GM12873 (cell line): ENCODE results near the gene ETV3.

Experiments
- CTCF ChIP-seq: IDR thresholded peaks from 2 replicates; pipeline ENCODE4 v1.5.1; 2012; ENCODE audit warnings: low read depth, mild to moderate bottlenecking, moderate library complexity, low read length, control low read depth; ENCODE audit not compliant: insufficient read depth; ENCODE audit errors: missing control alignments

The ETV3 gene

GRCh38 chr1:157150631-157151030 is 12.4 kb upstream of the ETV3 start:
- TF ChIP-seq CTCF, result no peak

- no peak for TF ChIP-seq CTCF
Measured at GRCh38 chr1:157147906-157148700, 9.9 kb upstream of the ETV3 start.

GRCh38 chr1:157147037-157147436 is 8.8 kb upstream of the ETV3 start:
- no peak for TF ChIP-seq CTCF

GRCh38 chr1:157146244-157146643 is 8.0 kb upstream of the ETV3 start:
- no peak for TF ChIP-seq CTCF

- no peak for TF ChIP-seq CTCF
Measured at GRCh38 chr1:157145076-157145475, 6.9 kb upstream of the ETV3 start.

GRCh38 chr1:157144509-157144908 is 6.3 kb upstream of the ETV3 start:
- no peak for TF ChIP-seq CTCF

GRCh38 chr1:157142765-157143423 is 4.7 kb upstream of the ETV3 start:
- TF ChIP-seq CTCF, result no peak
